Tibial artery (tissue), 4 donors: ENCODE results near the gene NUDT8.

Experiments used
- DNase-seq, 2 donors: peaks; one replicate each; pipeline ENCODE4 v3.0.0-alpha.2; 2019
- H3K27ac ChIP-seq, 2 donors: fragments of 200-600 bp; sonication (generic) in 1 of 2; 1 replicate in 1 of 2; 2 replicates in 1 of 2; pipeline ENCODE4 v1.5.1; 2018 to 2019; ENCODE audit warnings: mild to moderate bottlenecking in 1 of 2
- H3K27me3 ChIP-seq, 2 donors: fragments of 200-600 bp; sonication (generic) in 1 of 2; one replicate each; pipeline versions ENCODE4 v1.5.1 to v1.6.0; 2016 to 2019
- H3K36me3 ChIP-seq, 3 donors: fragments of 200-600 bp; sonication (generic) in 2 of 3; one replicate each; pipeline ENCODE4 v1.5.1; 2016 to 2019; ENCODE audit warnings: mild to moderate bottlenecking in 2 of 3
- H3K4me1 ChIP-seq, 4 donors: fragments of 200-600 bp; sonication (generic) in 2 of 4; 1 replicate in 3 of 4; 2 replicates in 1 of 4; pipeline ENCODE4 v1.5.1; 2016 to 2019
- H3K4me3 ChIP-seq, 2 donors: fragments of 200-600 bp; sonication (generic) in 1 of 2; 1 replicate in 1 of 2; 2 replicates in 1 of 2; pipeline ENCODE4 v1.5.1; 2018 to 2019; ENCODE audit warnings: mild to moderate bottlenecking in 2 of 2
- H3K9me3 ChIP-seq, 3 donors: fragments of 200-600 bp; sonication (generic) in 1 of 3; one replicate each; pipeline ENCODE4 v1.5.1; 2016 to 2019
- CTCF ChIP-seq, 2 experiments: fragments of 200-600 bp in 1 of 2; fragments of 450-650 bp in 1 of 2; IDR thresholded peaks; one replicate each; pipeline ENCODE4 v1.5.1; 2017 to 2019; ENCODE audit warnings: antibody characterized with exemption in 2 of 2, mild to moderate bottlenecking in 1 of 2, moderate library complexity in 1 of 2
- intact Hi-C: fragments of 100-400 bp; cut with DNase I; formaldehyde crosslinking; loops from one replicate; pipeline ENCODE4 v1.15.0; 2023; ENCODE audit warnings: low total_unique reads

NUDT8 gene

GRCh38 chr11:67611704-67612587 lies 17.8 kb downstream of the NUDT8 start:
- intact Hi-C loops, result loop anchor here (5.0 kb wide), 1 partner anchor 40 kb away; no protein-coding TSS in a partner anchor
- DNase-seq, result no peak
- no peak overlapping the region for H3K27ac ChIP-seq
- peaks cover 0 to 23% of the 10 kb centered on the region in 2 donors for H3K27me3 ChIP-seq
- TF ChIP-seq CTCF (IDR thresholded peaks at IDR 0.05), result no peak
- H3K9me3 ChIP-seq, result no peaks in the 10 kb centered on the region
- H3K36me3 ChIP-seq, result peaks cover 18 to 52% (median 45%) of the 10 kb centered on the region in 3 donors
- H3K4me3 ChIP-seq, result no peak overlapping the region
- H3K4me1 ChIP-seq, result peaks cover 0 to 33% (median 21%) of the 10 kb centered on the region in 4 donors

- Histone ChIP-seq H3K4me1 (peaks cover 0 to 34% (median 25%) of the 10 kb centered on the region in 4 donors), H3K9me3 (no peaks in the 10 kb centered on the region), H3K27ac (no peak overlapping the region), H3K4me3 (no peak overlapping the region), H3K36me3 (peaks cover 18 to 52% (median 45%) of the 10 kb centered on the region in 3 donors), H3K27me3 (peaks cover 0 to 20% of the 10 kb centered on the region in 2 donors)
- TF ChIP-seq CTCF (IDR thresholded peaks at IDR 0.05), result no peak
- intact Hi-C loops, result loop anchor here (5.0 kb wide), 1 partner anchor 39 kb away; no protein-coding TSS in a partner anchor
- no peak for DNase-seq
These were observed 18.6 kb downstream of the NUDT8 start for GRCh38 chr11:67611165-67611564.

- H3K27me3 ChIP-seq, result peaks cover 0 to 12% of the 10 kb centered on the region in 2 donors
- no peak overlapping the region for H3K4me3 ChIP-seq
- peaks cover 0 to 35% (median 29%) of the 10 kb centered on the region in 4 donors for H3K4me1 ChIP-seq
- no peak for DNase-seq
- H3K9me3 ChIP-seq, result no peaks in the 10 kb centered on the region
- H3K27ac ChIP-seq, result no peak overlapping the region
- no peak for TF ChIP-seq CTCF (IDR thresholded peaks at IDR 0.05)
- intact Hi-C loops, result loop anchor here (5.0 kb wide), 1 partner anchor 38 kb away; no protein-coding TSS in a partner anchor
- H3K36me3 ChIP-seq, result peaks cover 18 to 52% (median 45%) of the 10 kb centered on the region in 3 donors
These were observed 19.4 kb downstream of the NUDT8 start for GRCh38 chr11:67610302-67610868.

- Histone ChIP-seq H3K4me3 (no peak overlapping the region), H3K27me3 (peaks cover 0 to 2% of the 10 kb centered on the region in 2 donors), H3K4me1 (peaks cover 0 to 30% (median 26%) of the 10 kb centered on the region in 4 donors), H3K36me3 (peaks cover 18 to 52% (median 45%) of the 10 kb centered on the region in 3 donors), H3K27ac (no peak overlapping the region), H3K9me3 (no peaks in the 10 kb centered on the region)
- no peak for TF ChIP-seq CTCF (IDR thresholded peaks at IDR 0.05)
- intact Hi-C loops, result no loop called here
- no peak for DNase-seq
These were observed 20.4 kb downstream of the NUDT8 start for GRCh38 chr11:67609316-67609715.

GRCh38 chr11:67608486-67608885 lies 21.3 kb downstream of the NUDT8 start:
- intact Hi-C loops, result no loop called here
- TF ChIP-seq CTCF (IDR thresholded peaks at IDR 0.05), result no peak
- Histone ChIP-seq H3K4me1 (peaks cover 0 to 22% (median 18%) of the 10 kb centered on the region in 4 donors), H3K9me3 (no peaks in the 10 kb centered on the region), H3K27me3 (no peaks in the 10 kb centered on the region), H3K4me3 (no peak overlapping the region), H3K27ac (no peak overlapping the region), H3K36me3 (peaks cover 18 to 52% (median 45%) of the 10 kb centered on the region in 3 donors)
- no peak for DNase-seq
